Activated CD8-positive, alpha-beta memory T cell treated with anti-CD3 and anti-CD28 coated beads for 1 hour (primary cell): ENCODE results near the gene VPS8.

Experiments used
- DNase-seq, 2 donors: peaks; one replicate each; pipeline ENCODE4 v3.0.0-alpha.2; 2020; ENCODE audit warnings: low read depth in 1 of 2; ENCODE audit errors: extremely low read depth in 1 of 2

Gene VPS8

GRCh38 chr3:185051801-185052200 lies 239.8 kb downstream of the VPS8 start:
- no peak for DNase-seq

GRCh38 chr3:185052631-185053030 lies 240.7 kb downstream of the VPS8 start:
- no peak for DNase-seq

GRCh38 chr3:185056908-185057307 lies 244.9 kb downstream of the VPS8 start:
- DNase-seq: no peak

GRCh38 chr3:185057829-185058228 lies 245.9 kb downstream of the VPS8 start:
- DNase-seq: no peak

- no peak for DNase-seq
Observed at GRCh38 chr3:185058796-185059195, 246.8 kb downstream of the VPS8 start.

GRCh38 chr3:185059766-185060165 lies 247.8 kb downstream of the VPS8 start:
- no peak for DNase-seq

GRCh38 chr3:185060655-185061054 lies 248.7 kb downstream of the VPS8 start:
- DNase-seq: no peak

GRCh38 chr3:185062191-185062590 lies 250.2 kb downstream of the VPS8 start:
- DNase-seq: no peak

GRCh38 chr3:185063431-185063830 lies 251.5 kb downstream of the VPS8 start:
- no peak for DNase-seq

GRCh38 chr3:185065059-185065458 lies 253.1 kb downstream of the VPS8 start:
- no peak for DNase-seq

- DNase-seq: no peak
Observed at GRCh38 chr3:185066251-185066650, 254.3 kb downstream of the VPS8 start.

- no peak for DNase-seq
Observed at GRCh38 chr3:185067173-185067572, 255.2 kb downstream of the VPS8 start.

- no peak for DNase-seq
Observed at GRCh38 chr3:185069037-185070030, 257.4 kb downstream of the VPS8 start.

- no peak for DNase-seq
Observed at GRCh38 chr3:185070491-185071286, 258.7 kb downstream of the VPS8 start.

GRCh38 chr3:185071287-185071800 lies 259.4 kb downstream of the VPS8 start:
- DNase-seq: no peak

- no peak for DNase-seq
Observed at GRCh38 chr3:185075547-185075946, 263.6 kb downstream of the VPS8 start.

- DNase-seq: no peak
Observed at GRCh38 chr3:185076219-185076618, 264.3 kb downstream of the VPS8 start.

GRCh38 chr3:185079625-185080024 lies 267.7 kb downstream of the VPS8 start:
- no peak for DNase-seq

GRCh38 chr3:185081521-185081920 lies 269.6 kb downstream of the VPS8 start:
- DNase-seq: no peak

GRCh38 chr3:185082149-185082548 lies 270.2 kb downstream of the VPS8 start:
- DNase-seq: no peak

GRCh38 chr3:185082829-185083228 lies 270.9 kb downstream of the VPS8 start:
- no peak for DNase-seq

- no peak for DNase-seq
Observed at GRCh38 chr3:185084402-185084801, 272.4 kb downstream of the VPS8 start.
